HG03139 (cell line): ENCODE measurements around the gene GOLGA5.

Experiments
- ATAC-seq: cut with Tn5 transposase; IDR thresholded peaks from one replicate; pipeline ENCODE4 v1.9.1; 2021; ENCODE audit not compliant: unreplicated experiment

GOLGA5 gene

DNA sequence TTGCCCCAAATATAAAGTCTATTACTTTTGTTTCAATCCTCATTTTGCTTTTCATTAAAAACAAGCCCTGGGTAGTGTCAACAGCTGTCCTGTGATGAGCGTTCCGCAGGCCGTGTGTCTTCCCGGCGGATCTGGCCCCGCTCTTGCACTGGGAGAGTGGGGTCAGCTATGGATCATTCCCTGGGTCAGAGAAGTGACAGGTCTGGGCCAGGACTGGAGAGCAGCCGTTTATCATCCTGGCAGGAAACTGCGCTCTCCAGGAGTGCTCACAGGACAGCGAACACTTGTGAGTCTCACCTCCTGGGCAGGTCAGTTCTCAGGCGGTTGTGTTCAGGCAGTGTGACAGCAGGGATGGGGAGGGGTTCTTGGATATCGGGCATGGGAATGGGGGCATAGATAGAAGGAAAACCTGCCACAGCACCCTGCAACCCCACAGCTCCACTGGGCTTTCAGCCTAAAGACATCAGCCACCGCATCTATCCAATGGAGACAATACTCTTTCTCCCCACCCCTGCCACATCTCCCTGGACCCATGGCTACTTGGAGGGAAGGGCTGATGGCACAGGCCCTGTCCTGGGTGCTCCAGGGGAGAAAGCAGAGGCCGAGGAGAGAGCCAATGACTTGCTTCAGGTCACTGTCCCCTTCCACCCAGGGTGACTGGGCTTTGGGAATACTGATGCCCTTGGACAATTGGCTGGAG is 81.0 kb downstream of the GOLGA5 start:
- no peak for ATAC-seq

- ATAC-seq, result no peak
Observed at GRCh38 chr14:92877757-92878431, 83.8 kb downstream of the GOLGA5 start.

DNA sequence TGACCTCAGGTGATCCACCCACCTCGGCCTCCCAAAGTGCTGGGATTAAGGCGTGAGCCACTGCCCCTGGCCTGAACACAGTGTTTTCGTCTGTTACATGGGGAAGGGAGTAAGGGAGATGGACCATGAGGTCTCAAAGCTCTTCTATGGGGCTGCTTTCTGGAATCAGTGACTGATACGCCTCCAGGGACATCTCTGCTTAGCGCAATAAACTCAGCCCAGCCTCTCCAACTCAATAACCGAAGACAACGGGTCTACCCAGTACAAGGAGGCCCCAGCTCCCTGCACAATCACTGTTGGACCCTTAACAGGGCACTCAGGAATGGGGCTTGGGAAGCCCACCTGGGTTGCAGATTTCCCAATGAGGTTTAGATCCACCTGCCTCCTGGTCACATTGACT is 86.2 kb downstream of the GOLGA5 start:
- no peak for ATAC-seq

DNA sequence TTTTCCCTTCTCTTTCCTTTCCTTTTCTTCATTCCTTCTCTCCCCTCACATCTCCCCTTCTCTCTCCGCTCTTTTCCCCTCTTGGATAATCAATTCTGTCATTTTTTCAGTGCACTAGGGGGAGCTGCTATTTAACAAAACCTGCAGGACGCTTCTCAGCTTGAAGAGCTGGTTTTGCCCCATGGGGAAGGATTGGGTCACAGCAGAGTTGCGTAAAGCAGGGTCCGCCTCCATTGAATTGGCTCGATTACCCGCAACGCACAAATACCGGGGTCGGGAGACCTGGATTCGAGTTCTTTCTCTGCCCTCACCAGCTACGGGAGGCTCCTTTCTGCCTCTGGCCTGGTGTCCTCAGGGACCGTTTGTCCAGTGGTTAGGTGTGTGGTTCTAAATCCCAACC is 86.7 kb downstream of the GOLGA5 start:
- ATAC-seq, result no peak

- no peak for ATAC-seq
Observed at GRCh38 chr14:92883066-92883465, 89.0 kb downstream of the GOLGA5 start.

- no peak for ATAC-seq
Observed at GRCh38 chr14:92884410-92884809, 90.3 kb downstream of the GOLGA5 start.

DNA sequence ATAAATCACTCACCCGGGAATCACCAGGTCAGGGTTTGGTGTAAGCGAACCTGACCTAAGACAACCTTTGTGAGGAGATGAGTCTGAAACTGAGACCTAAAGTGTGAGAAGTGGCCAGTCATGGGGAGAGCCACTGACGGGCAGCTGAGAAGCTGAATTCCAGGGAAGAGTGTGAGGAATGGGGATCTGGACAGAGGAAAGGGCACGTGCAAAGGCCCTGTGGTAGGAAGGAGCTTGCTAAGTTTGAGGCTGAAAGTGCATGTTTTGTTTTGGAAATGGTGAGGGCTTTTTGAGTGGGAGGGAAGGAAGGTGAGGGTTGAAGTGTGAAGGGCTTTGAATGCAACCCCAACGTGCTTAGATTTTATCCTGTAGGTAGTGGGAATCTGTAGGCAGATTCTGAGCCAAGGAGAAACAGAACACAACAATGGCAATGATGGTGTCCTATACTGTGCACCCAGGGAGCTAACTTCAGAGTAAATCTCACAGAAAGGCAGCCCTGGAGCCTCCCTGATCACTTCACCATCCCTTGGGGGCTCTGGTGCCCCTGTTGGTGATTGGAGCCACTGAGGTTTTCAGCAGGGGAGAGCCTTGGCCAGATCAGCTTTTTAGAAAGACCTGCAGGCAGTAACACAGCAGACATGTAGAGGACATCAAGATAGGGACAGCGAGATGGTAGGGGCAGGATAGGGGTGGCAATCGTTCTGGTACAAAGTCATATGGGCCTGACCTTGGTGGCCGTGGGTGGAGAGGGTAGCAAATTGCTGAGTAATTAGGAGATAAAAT is 91.4 kb downstream of the GOLGA5 start:
- ATAC-seq, result no peak

DNA sequence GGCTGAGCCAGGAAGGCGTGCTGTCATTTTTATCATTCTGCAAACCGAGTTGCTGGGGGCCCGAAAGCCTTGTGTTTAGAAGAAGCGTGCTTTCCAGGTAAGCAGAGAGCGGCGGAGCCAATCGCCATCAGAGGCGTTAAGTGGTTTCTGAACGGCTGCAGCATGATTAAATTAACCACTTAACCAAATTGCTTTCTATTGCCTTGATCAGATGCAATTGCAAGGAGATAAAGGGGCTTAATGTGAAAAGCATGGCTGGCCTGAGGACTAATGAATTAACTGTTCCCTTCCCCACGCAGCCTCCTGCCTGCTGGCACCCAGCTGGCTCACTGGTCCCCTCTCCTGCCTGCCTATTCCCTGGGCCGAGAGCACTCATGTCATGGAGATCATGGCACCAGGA is 92.2 kb downstream of the GOLGA5 start:
- ATAC-seq, result no peak

- ATAC-seq, result no peak
Observed at GRCh38 chr14:92887157-92887556, 93.1 kb downstream of the GOLGA5 start.

DNA sequence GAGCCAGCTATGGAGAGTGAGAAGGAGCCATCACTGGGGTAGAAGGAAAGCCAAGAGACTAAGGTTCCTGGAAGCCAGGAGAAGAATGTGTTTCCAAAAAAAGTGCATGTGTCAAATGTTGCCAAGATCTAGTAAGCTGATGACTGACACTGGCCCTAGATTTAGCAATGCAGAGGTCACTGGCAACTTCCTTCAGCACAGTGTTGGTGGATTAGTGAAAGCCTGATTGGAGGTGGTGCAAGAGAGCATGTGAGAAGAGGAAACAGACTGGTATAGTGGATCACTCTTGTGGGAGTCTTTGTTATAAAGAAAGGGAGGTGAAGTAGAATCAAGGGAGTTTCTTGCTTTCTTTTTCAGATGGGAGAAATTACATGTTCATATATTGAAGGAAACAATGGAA is 94.8 kb downstream of the GOLGA5 start:
- ATAC-seq, result no peak
